ENCODE results near the gene DHDDS. TPM values are rescaled to one million over a fixed set of nuclear protein-coding genes. Genes with fewer than 3 reads are reported as not detected.

The DHDDS gene
- polyA plus RNA-seq, 1 donor from 2014 or later, result 28.9 TPM

- Histone ChIP-seq H4K20me1 (ENCODE audit: insufficient read depth) (no peaks in the 10 kb centered on the region), H3K4me2 (ENCODE audit: low read length) (no peak overlapping the region), H3K9me2 (ENCODE audit: insufficient read depth, low read length) (no peaks in the 10 kb centered on the region), H3K79me2 (replicated peaks; ENCODE audit: insufficient read depth, low read length) (no peaks in the 10 kb centered on the region), H2AFZ (ENCODE audit: low read depth, low read length) (no peak overlapping the region), H3K9me3 (ENCODE audit: low read length) (no peaks in the 10 kb centered on the region), H3K9ac (ENCODE audit: low read length) (no peak overlapping the region), H3K36me3 (ENCODE audit: insufficient read depth, low read length) (no peaks in the 10 kb centered on the region), H3K27ac (ENCODE audit: low read length) (no peak overlapping the region), H3F3A (ENCODE audit: insufficient read depth, low read length, poor library complexity, severe bottlenecking) (no peaks in the 10 kb centered on the region), H3K4me3 (ENCODE audit: low read length) (no peak overlapping the region), H3K27me3 (ENCODE audit: insufficient read depth, low read depth, low read length) (no peaks in the 10 kb centered on the region)
- no peak for TF ChIP-seq TAF1 (IDR thresholded peaks at IDR 0.05; ENCODE audit: low read depth)
- no peak for TF ChIP-seq MXI1 (conservative IDR thresholded peaks at IDR 0.05; ENCODE audit: poor library complexity, severe bottlenecking)
- no peak for TF ChIP-seq REST (IDR thresholded peaks at IDR 0.05; ENCODE audit: borderline replicate concordance)
- no peak for TF ChIP-seq SMC3 (conservative IDR thresholded peaks at IDR 0.05; ENCODE audit: poor library complexity)
- no peak for TF ChIP-seq CTCF (IDR thresholded peaks at IDR 0.05; ENCODE audit: poor library complexity, severe bottlenecking)
- no peak for TF ChIP-seq EZH2 (IDR thresholded peaks at IDR 0.05; ENCODE audit: borderline replicate concordance, insufficient read depth, low read length, poor library complexity, severe bottlenecking)
- no peak for TF ChIP-seq POLR2AphosphoS5 (IDR thresholded peaks at IDR 0.05)
Measured at GRCh38 chr1:26493938-26494337, 61.8 kb downstream of the DHDDS start.

GRCh38 chr1:26496861-26497260 is 64.7 kb downstream of the DHDDS start:
- Histone ChIP-seq H3F3A (ENCODE audit: insufficient read depth, low read length, poor library complexity, severe bottlenecking) (no peaks in the 10 kb centered on the region), H3K9me2 (ENCODE audit: insufficient read depth, low read length) (no peaks in the 10 kb centered on the region), H3K27ac (ENCODE audit: low read length) (no peak overlapping the region), H3K27me3 (ENCODE audit: insufficient read depth, low read depth, low read length) (no peaks in the 10 kb centered on the region), H3K4me2 (ENCODE audit: low read length) (no peak overlapping the region), H3K9me3 (ENCODE audit: low read length) (no peaks in the 10 kb centered on the region), H3K9ac (ENCODE audit: low read length) (no peak overlapping the region), H3K36me3 (ENCODE audit: insufficient read depth, low read length) (no peaks in the 10 kb centered on the region), H3K4me3 (ENCODE audit: low read length) (no peak overlapping the region), H2AFZ (ENCODE audit: low read depth, low read length) (no peak overlapping the region), H3K79me2 (replicated peaks; ENCODE audit: insufficient read depth, low read length) (no peaks in the 10 kb centered on the region), H4K20me1 (ENCODE audit: insufficient read depth) (no peaks in the 10 kb centered on the region)
- no peak for TF ChIP-seq EZH2 (IDR thresholded peaks at IDR 0.05; ENCODE audit: borderline replicate concordance, insufficient read depth, low read length, poor library complexity, severe bottlenecking)
- no peak for TF ChIP-seq RAD21 (conservative IDR thresholded peaks at IDR 0.05)

- H2AFZ ChIP-seq (ENCODE audit: low read depth, low read length), result no peak overlapping the region
- no peak overlapping the region for H3K27ac ChIP-seq (ENCODE audit: low read length)
- H3K9me2 ChIP-seq (ENCODE audit: insufficient read depth, low read length), result no peaks in the 10 kb centered on the region
Measured at GRCh38 chr1:26498894-26499293, 66.8 kb downstream of the DHDDS start.

More at GRCh38 chr1:26498894-26499293, 66.8 kb downstream of the DHDDS start:
- H3K9ac ChIP-seq (ENCODE audit: low read length), result no peak overlapping the region
- H3K4me3 ChIP-seq (ENCODE audit: low read length), result no peak overlapping the region
- TF ChIP-seq POLR2AphosphoS5 (IDR thresholded peaks at IDR 0.05) (no peak), REST (IDR thresholded peaks at IDR 0.05; ENCODE audit: borderline replicate concordance) (no peak), TAF1 (IDR thresholded peaks at IDR 0.05; ENCODE audit: low read depth) (no peak), EP300 (conservative IDR thresholded peaks at IDR 0.05; ENCODE audit: poor library complexity, severe bottlenecking) (no peak), EZH2 (IDR thresholded peaks at IDR 0.05; ENCODE audit: borderline replicate concordance, insufficient read depth, low read length, poor library complexity, severe bottlenecking) (no peak), CTCF (IDR thresholded peaks at IDR 0.05; ENCODE audit: poor library complexity, severe bottlenecking) (no peak), RAD21 (conservative IDR thresholded peaks at IDR 0.05) (no peak), MXI1 (conservative IDR thresholded peaks at IDR 0.05; ENCODE audit: poor library complexity, severe bottlenecking) (no peak), SMC3 (conservative IDR thresholded peaks at IDR 0.05; ENCODE audit: poor library complexity) (no peak)
- no peaks in the 10 kb centered on the region for H3K27me3 ChIP-seq (ENCODE audit: insufficient read depth, low read depth, low read length)
- H3K36me3 ChIP-seq (ENCODE audit: insufficient read depth, low read length), result no peaks in the 10 kb centered on the region
- no peaks in the 10 kb centered on the region for H4K20me1 ChIP-seq (ENCODE audit: insufficient read depth)
- no peak overlapping the region for H3K4me2 ChIP-seq (ENCODE audit: low read length)
- no peaks in the 10 kb centered on the region for H3K9me3 ChIP-seq (ENCODE audit: low read length)
- H3F3A ChIP-seq (ENCODE audit: insufficient read depth, low read length, poor library complexity, severe bottlenecking), result no peaks in the 10 kb centered on the region
- no peaks in the 10 kb centered on the region for H3K79me2 ChIP-seq (replicated peaks; ENCODE audit: insufficient read depth, low read length)
